Endothelial cell of umbilical vein (primary cell): ENCODE results near the gene GABRA5. TPM values are rescaled to one million over a fixed set of nuclear protein-coding genes. Genes with fewer than 3 reads are reported as not detected.

Experiments
- BruUV-seq: library from RNA; stranded (reverse); fragments of 400-500 nt; replicated peaks from 2 replicates; lab custom pipeline; 2021; lab: Mats Ljungman, UMichigan
- CTCF ChIA-PET: fragments of 300-600, 350-600 bp; sonication (Branson Sonifier 250); formaldehyde crosslinking; loops from one replicate; lab custom pipeline; 2021; ENCODE audit warnings: antibody characterized with exemption, inconsistent platforms; lab: Charles Lee
- POLR2A ChIA-PET: fragments of 300-600, 350-600 bp; sonication (Branson Sonifier 250); formaldehyde crosslinking; loops from one replicate; lab custom pipeline; 2021; ENCODE audit warnings: antibody characterized with exemption, inconsistent platforms; lab: Charles Lee
- DNase-seq: peaks from one replicate; pipeline ENCODE4 v3.0.0-alpha.2; 2011; ENCODE audit warnings: low read depth, low spot score
- FAIRE-seq: peaks from 2 replicates; lab custom pipeline; 2011; peaks lifted over from hg19 to GRCh38; lab: Jason Lieb, UNC
- H2AFZ ChIP-seq: 2 replicates; pipeline ENCODE4 v1.6.0; 2012; ENCODE audit warnings: low read depth, low read length, control low read depth, inconsistent platforms
- H3K27ac ChIP-seq: 2 replicates; pipeline ENCODE4 v1.5.1; 2011; ENCODE audit warnings: low read depth, mild to moderate bottlenecking, control low read depth, low read length, moderate library complexity; ENCODE audit not compliant: insufficient read depth
- H3K27me3 ChIP-seq, 2 experiments: 2 replicates each; pipeline versions ENCODE4 v1.6.0 to v1.6.1; 2011; ENCODE audit warnings: low read length in 2 of 2, mixed read lengths in 1 of 2; ENCODE audit not compliant: control insufficient read depth in 2 of 2, insufficient read depth in 2 of 2
- H3K36me3 ChIP-seq, 2 experiments: 2 replicates in 1 of 2; 3 replicates in 1 of 2; pipeline ENCODE4 v1.5.1; 2011; ENCODE audit warnings: low read length in 2 of 2, mild to moderate bottlenecking in 1 of 2, moderate library complexity in 1 of 2; ENCODE audit not compliant: control insufficient read depth in 2 of 2, insufficient read depth in 2 of 2; ENCODE audit errors: extremely low read depth in 1 of 2
- H3K4me1 ChIP-seq: 3 replicates; pipeline ENCODE4 v1.5.1; 2011; ENCODE audit warnings: mild to moderate bottlenecking, low read length; ENCODE audit not compliant: control insufficient read depth, insufficient read depth; ENCODE audit errors: extremely low read depth
- H3K4me2 ChIP-seq: 2 replicates; pipeline ENCODE4 v1.6.1; 2011; ENCODE audit warnings: low read length, control low read depth, mixed read lengths; ENCODE audit not compliant: insufficient read depth
- H3K4me3 ChIP-seq, 3 experiments: fragments of 200-600 bp in 1 of 3; sonication (generic), shearing (Covaris generic) in 1 of 3; replicated peaks in 1 of 3; 2 replicates each; pipeline ENCODE4 v1.5.1; 2011 to 2016; ENCODE audit warnings: control low read depth in 3 of 3, low read length in 3 of 3, mild to moderate bottlenecking in 2 of 3, inconsistent platforms in 1 of 3, low read depth in 1 of 3, moderate library complexity in 1 of 3; ENCODE audit not compliant: insufficient read depth in 1 of 3
- H3K79me2 ChIP-seq: 2 replicates; pipeline ENCODE4 v1.6.0; 2012; ENCODE audit warnings: low read length, inconsistent platforms; ENCODE audit not compliant: control insufficient read depth, insufficient read depth
- H3K9ac ChIP-seq: replicated peaks from 2 replicates; pipeline ENCODE3; 2011; ENCODE audit warnings: low read length, control low read depth; ENCODE audit not compliant: insufficient read depth; ENCODE audit errors: extremely low read depth
- H3K9me1 ChIP-seq: replicated peaks from 3 replicates; pipeline ENCODE4 v1.6.0; 2011; ENCODE audit warnings: mild to moderate bottlenecking, low read length; ENCODE audit not compliant: control insufficient read depth, insufficient read depth; ENCODE audit errors: extremely low read depth
- H3K9me3 ChIP-seq: replicated peaks from 2 replicates; pipeline ENCODE4 v1.5.1; 2012; ENCODE audit warnings: low read length, inconsistent platforms; ENCODE audit not compliant: control insufficient read depth, insufficient read depth
- H4K20me1 ChIP-seq: replicated peaks from 2 replicates; pipeline ENCODE3; 2011; ENCODE audit warnings: mild to moderate bottlenecking, low read length; ENCODE audit not compliant: control insufficient read depth, insufficient read depth; ENCODE audit errors: extremely low read depth
- CTCF ChIP-seq, 2 donors: IDR thresholded peaks; 1 replicate in 1 of 2; 2 replicates in 1 of 2; pipeline ENCODE4 v1.5.1; 2011; ENCODE audit warnings: low read length in 2 of 2, mild to moderate bottlenecking in 2 of 2, moderate library complexity in 2 of 2, control low read depth in 1 of 2, inconsistent platforms in 1 of 2, low read depth in 1 of 2; ENCODE audit not compliant: insufficient read depth in 1 of 2; ENCODE audit errors: extremely low read depth in 1 of 2
- EZH2 ChIP-seq: IDR thresholded peaks from 2 replicates; pipeline ENCODE4 v1.6.1; 2012; ENCODE audit warnings: borderline replicate concordance, low read depth, mild to moderate bottlenecking, moderate library complexity, low read length, inconsistent platforms; ENCODE audit not compliant: severe bottlenecking
- FOS ChIP-seq: IDR thresholded peaks from 2 replicates; pipeline ENCODE4 v1.6.1; 2011; ENCODE audit warnings: mild to moderate bottlenecking, low read length, moderate library complexity, borderline replicate concordance; ENCODE audit not compliant: insufficient read depth
- GATA2 ChIP-seq: IDR thresholded peaks from 2 replicates; pipeline ENCODE4 v1.7.0; 2011; ENCODE audit warnings: low read depth, mild to moderate bottlenecking, moderate library complexity, mixed read lengths, low read length; ENCODE audit not compliant: insufficient read length, insufficient read depth
- JUN ChIP-seq: IDR thresholded peaks from 2 replicates; pipeline ENCODE4 v1.6.1; 2011; ENCODE audit warnings: borderline replicate concordance, low read depth; ENCODE audit not compliant: insufficient read length, insufficient read depth
- MAX ChIP-seq: IDR thresholded peaks from 2 replicates; pipeline ENCODE4 v1.6.1; 2011; ENCODE audit not compliant: insufficient read depth, insufficient read length
- MYC ChIP-seq: IDR thresholded peaks from one replicate; pipeline ENCODE4 v1.6.1; 2011; ENCODE audit warnings: mild to moderate bottlenecking, low read depth, low read length
- POLR2A ChIP-seq: IDR thresholded peaks from 2 replicates; pipeline ENCODE4 v1.6.1; 2012; ENCODE audit warnings: low read depth, mild to moderate bottlenecking, control low read depth, low read length
- POLR2AphosphoS5 ChIP-seq: IDR thresholded peaks from 2 replicates; pipeline ENCODE4 v1.6.1; 2012; ENCODE audit warnings: low read depth, mild to moderate bottlenecking, control low read depth, low read length, moderate library complexity; ENCODE audit not compliant: insufficient read depth
- dilution Hi-C: fragments of 300-500 bp; cut with MboI; formaldehyde crosslinking; loops from one replicate; pipeline ENCODE4 v1.15.0; 2019; ENCODE audit warnings: low sequenced_read_pairs; ENCODE audit not compliant: extremely low pct_ligation_motif_present
- intact Hi-C: fragments of 100-400 bp; cut with micrococcal nuclease; formaldehyde crosslinking; loops from one replicate; pipeline ENCODE4 v1.10.0; 2022
- polyA plus RNA-seq, 4 experiments: library from polyadenylated mRNA; depleted of rRNA in 3 of 4; stranded (reverse) in 3 of 4; unstranded in 1 of 4; fragments of >200 nt; gene quantifications; 2 replicates each; pipeline versions ENCODE4 v1.2.1 to v1.2.3, GENCODE V29; 2011 to 2012; ENCODE audit warnings: missing spikeins in 1 of 4
- total RNA-seq: library from RNA; stranded (reverse); gene quantifications from 2 replicates; pipeline ENCODE4 v1.2.3, GENCODE V29; 2021

The GABRA5 gene
- total and polyA plus RNA-seq, 2 donors (not counting 3 experiments of a cell fraction or from before 2014, with no cell fraction given) = not detected

- CTCF ChIA-PET = no interaction called here
- TF ChIP-seq EZH2 (no peak), GATA2 (no peak), MYC (no peak), MAX (no peak), CTCF (IDR thresholded peaks at IDR 0.05; ENCODE audit: extremely low read depth in 1 of 2, insufficient read depth in 1 of 2, low read depth in 1 of 2, low read length in 2 of 2) (no peak), POLR2A (no peak), POLR2AphosphoS5 (no peak), FOS (no peak), JUN (no peak)
- H3K79me2 ChIP-seq = no peaks in the 10 kb centered on the region
- peaks cover 2% of the 10 kb centered on the region for H3K9me3 ChIP-seq
- H3K4me1 ChIP-seq = no peaks in the 10 kb centered on the region
- POLR2A ChIA-PET = no interaction called here
- dilution Hi-C loops (no loop called here), intact Hi-C loops (no loop called here)
- H3K4me2 ChIP-seq = no peak overlapping the region
- no peak overlapping the region for H3K4me3 ChIP-seq
- no peaks in the 10 kb centered on the region for H3K36me3 ChIP-seq
- FAIRE-seq = no peak
- H3K27me3 ChIP-seq = no peaks in the 10 kb centered on the region
- no peaks in the 10 kb centered on the region for H3K9me1 ChIP-seq
- H4K20me1 ChIP-seq = no peaks in the 10 kb centered on the region
- BruUV-seq = no TSS peak
- no peak overlapping the region for H2AFZ ChIP-seq
- no peak overlapping the region for H3K9ac ChIP-seq
- no peak overlapping the region for H3K27ac ChIP-seq
- DNase-seq = no peak
Measured at GRCh38 chr15:26929588-26929987, 62.7 kb downstream of the GABRA5 start.
